K562 (cell line): ENCODE results near the gene ZNF277. TPM values are rescaled to one million over a fixed set of nuclear protein-coding genes. Genes with fewer than 3 reads are reported as not detected.

Experiments
- ATAC-seq: fragments of 200-7000 bp; cut with Tn5 transposase; 3 replicates; pipeline ENCODE4 v1.9.1; 2020; ENCODE audit warnings: moderate library complexity
- BruUV-seq: library from RNA; stranded (reverse); fragments of 400-500 nt; replicated peaks from 2 replicates; lab custom pipeline; 2021; lab: Mats Ljungman, UMichigan
- CTCF ChIA-PET: fragments of 300-600 bp; formaldehyde crosslinking; extraction: SDS; loops from one replicate; lab custom pipeline; 2021; ENCODE audit warnings: low intra/inter-chr PET ratio; lab: Yijun Ruan, JAX
- POLR2A ChIA-PET: fragments of 300-600, 350-650 bp; sonication (Branson Sonifier 250); formaldehyde crosslinking; extraction: SDS; loops from one replicate; lab custom pipeline; 2021; ENCODE audit warnings: antibody characterized with exemption, inconsistent platforms; lab: Yijun Ruan, JAX
- DNase-seq, 4 experiments: peaks; one replicate each; pipeline versions ENCODE4 v3.0.0 to v3.0.0-alpha.2; 2011 to 2018; ENCODE audit warnings: low spot score in 3 of 4, mixed read lengths in 3 of 4; ENCODE audit errors: extremely low read depth in 1 of 4
- FAIRE-seq: peaks from 2 replicates; lab custom pipeline; 2011; peaks lifted over from hg19 to GRCh38; lab: Jason Lieb, UNC
- H2AFZ ChIP-seq: 2 replicates; pipeline ENCODE4 v1.6.0; 2011; ENCODE audit warnings: low read depth, low read length, control low read depth, inconsistent platforms
- H3K27ac ChIP-seq: fragments of 200-600 bp; 3 replicates; pipeline ENCODE4 v1.8.0; 2011; ENCODE audit warnings: low read depth, mild to moderate bottlenecking, control low read depth, inconsistent platforms, low read length, moderate library complexity, mixed read lengths; ENCODE audit errors: extremely low read depth
- H3K27me3 ChIP-seq, 2 experiments: fragments of 300-600 bp in 1 of 2; 2 replicates in 1 of 2; 3 replicates in 1 of 2; pipeline versions ENCODE4 v1.6.0 to v1.8.0; 2011; ENCODE audit warnings: inconsistent platforms in 2 of 2, low read length in 2 of 2, mild to moderate bottlenecking in 1 of 2, mixed read lengths in 1 of 2, moderate library complexity in 1 of 2; ENCODE audit not compliant: control insufficient read depth in 2 of 2, insufficient read depth in 2 of 2
- H3K36me3 ChIP-seq: fragments of 300-600 bp; 3 replicates; pipeline ENCODE4 v1.8.0; 2011; ENCODE audit warnings: mild to moderate bottlenecking, low read length, inconsistent platforms; ENCODE audit not compliant: control insufficient read depth, insufficient read depth
- H3K4me1 ChIP-seq, 2 experiments: fragments of 200-600 bp in 1 of 2; replicated peaks in 1 of 2; 2 replicates in 1 of 2; 3 replicates in 1 of 2; pipeline versions ENCODE4 v1.5.1 to v1.8.0; 2011; ENCODE audit warnings: inconsistent platforms in 2 of 2, low read length in 2 of 2, mild to moderate bottlenecking in 1 of 2, mixed read lengths in 1 of 2, moderate library complexity in 1 of 2; ENCODE audit not compliant: control insufficient read depth in 2 of 2, insufficient read depth in 2 of 2
- H3K4me2 ChIP-seq: 2 replicates; pipeline ENCODE4 v1.6.1; 2011; ENCODE audit warnings: low read length, control low read depth, inconsistent platforms, mixed read lengths; ENCODE audit not compliant: insufficient read depth
- H3K4me3 ChIP-seq: fragments of 200-600 bp; sonication (generic), shearing (Covaris generic); 2 replicates; pipeline ENCODE4 v1.5.1; 2016; ENCODE audit warnings: control low read depth, inconsistent platforms
- H3K79me2 ChIP-seq: fragments of 200-600 bp; 3 replicates; pipeline ENCODE4 v1.8.0; 2011; ENCODE audit warnings: low read length, inconsistent platforms; ENCODE audit not compliant: control insufficient read depth, insufficient read depth
- H3K9ac ChIP-seq, 2 experiments: 2 replicates each; pipeline versions ENCODE4 v1.6.0 to v1.6.1; 2011; ENCODE audit warnings: low read depth in 2 of 2, low read length in 2 of 2, control low read depth in 1 of 2, inconsistent platforms in 1 of 2, mild to moderate bottlenecking in 1 of 2, mixed read lengths in 1 of 2; ENCODE audit not compliant: insufficient read depth in 1 of 2
- H3K9me1 ChIP-seq: one replicate; pipeline ENCODE4 v1.6.0; 2011; ENCODE audit warnings: inconsistent platforms, mild to moderate bottlenecking, low read length, moderate library complexity; ENCODE audit not compliant: control insufficient read depth, insufficient read depth
- H3K9me3 ChIP-seq: replicated peaks from 2 replicates; pipeline ENCODE4 v1.5.1; 2011; ENCODE audit warnings: low read depth, low read length, inconsistent platforms; ENCODE audit not compliant: control insufficient read depth, insufficient read depth
- H4K20me1 ChIP-seq: replicated peaks from 2 replicates; pipeline ENCODE4 v1.6.1; 2011; ENCODE audit warnings: low read length, inconsistent platforms, mixed read lengths; ENCODE audit not compliant: control insufficient read depth, insufficient read depth
- ARHGAP35 ChIP-seq: fragments of 450-650 bp; IDR thresholded peaks from 2 replicates; pipeline ENCODE4 v1.6.1; 2018; ENCODE audit not compliant: partially characterized antibody
- HDAC8 ChIP-seq: fragments of 450-650 bp; IDR thresholded peaks from 2 replicates; pipeline ENCODE4 v1.6.1; 2016; ENCODE audit warnings: mild to moderate bottlenecking, missing genetic modification characterization, moderate library complexity, missing compliant biosample characterization
- JUNB ChIP-seq: fragments of 450-650 bp; formaldehyde crosslinking; conservative IDR thresholded peaks from 2 replicates; pipeline ENCODE4 v1.4.0; 2020; ENCODE audit warnings: mild to moderate bottlenecking
- NR4A1 ChIP-seq, 2 experiments: fragments of 250-450 bp in 1 of 2; fragments of 450-650 bp in 1 of 2; sonication (Bioruptor Pico) in 1 of 2; IDR thresholded peaks; 2 replicates each; pipeline versions ENCODE4 v1.4.0 to v1.6.1; 2016 to 2020; ENCODE audit warnings: mild to moderate bottlenecking in 2 of 2, missing compliant biosample characterization in 1 of 2, missing genetic modification characterization in 1 of 2, moderate library complexity in 1 of 2
- RHOXF2B ChIP-seq: fragments of 250-450 bp; sonication (Bioruptor Pico); conservative IDR thresholded peaks from 2 replicates; pipeline ENCODE4 v1.5.1; 2021
- WGBS: fragments of 100-300 bp; shearing (Covaris generic); methylation state at CpG from one replicate; pipeline ENCODE4 v1.1.6; 2016; ENCODE audit warnings: low coverage, mixed read lengths; ENCODE audit not compliant: insufficient coverage; ENCODE audit errors: missing lambda C conversion rate; 5-methylcytosine and 5-hydroxymethylcytosine counted together
- in situ Hi-C: fragments of 300-500 bp; cut with MboI; formaldehyde crosslinking; loops from 4 replicates; pipeline ENCODE4 v1.15.0; 2018; ENCODE audit warnings: inconsistent platforms, mixed read lengths
- intact Hi-C: fragments of 100-400 bp; cut with micrococcal nuclease; formaldehyde crosslinking; loops from 2 replicates; pipeline ENCODE4 v1.14.2; 2022
- polyA plus RNA-seq, 8 experiments: library from polyadenylated mRNA; depleted of rRNA in 4 of 8; stranded (reverse) in 5 of 8; unstranded in 3 of 8; fragments of >200 nt; fragmentation: Nextera tagmentation in 2 of 8; fragmentation: Illumina TruSeq in 1 of 8; extraction: Ambion mirVana in 2 of 8; extraction: Trizol in 1 of 8; gene quantifications; 2 replicates each; pipeline versions ENCODE4 v1.2.1 to v1.2.3, GENCODE V29; 2011 to 2014; ENCODE audit warnings: inconsistent platforms in 1 of 8, missing spikeins in 1 of 8
- total RNA-seq, 7 experiments: library from RNA; depleted of rRNA in 6 of 7; stranded (reverse); fragments of >200 nt in 6 of 7; fragmentation: Illumina TruSeq in 2 of 7; extraction: Trizol in 2 of 7; gene quantifications; 2 replicates each; pipeline versions ENCODE4 v1.2.1 to v1.2.3, GENCODE V29; 2011 to 2021; ENCODE audit warnings: low replicate concordance in 1 of 7

ZNF277 gene
- total and polyA plus RNA-seq, 9 of the 15 experiments (the other 6 are each of a cell fraction or from before 2014, with no cell fraction given), result 18.8 to 33.5 (median 27.7) TPM

DNA sequence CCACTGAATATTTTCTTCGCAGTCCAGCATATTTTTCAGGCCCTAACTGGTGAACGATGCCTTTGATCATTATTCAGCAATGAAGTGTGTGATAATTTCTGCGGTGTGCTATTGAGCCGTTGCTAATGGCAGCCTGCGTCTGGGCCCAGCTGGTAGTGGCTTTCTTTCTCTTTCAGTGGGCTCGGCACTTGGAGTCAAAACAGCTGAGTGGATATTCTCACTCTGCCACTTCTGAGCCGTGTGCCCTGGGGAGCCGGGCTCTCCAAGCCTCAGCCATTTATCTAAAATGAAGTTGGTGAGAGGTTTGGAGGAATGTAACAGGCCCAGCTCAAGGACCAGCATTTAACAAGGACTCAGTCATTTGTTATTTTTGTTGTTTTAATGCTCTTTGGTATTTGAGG, 156.2 kb downstream of the ZNF277 start:
- TF ChIP-seq RHOXF2B (no peak), ARHGAP35 (no peak)
- WGBS, result 3% methylated on average over 8 of the region's 8 CpGs
- DNase-seq (no peak), ATAC-seq (no peak), FAIRE-seq (no peak)
- Histone ChIP-seq H3K4me2 (no peak overlapping the region), H3K9me3 (no peaks in the 10 kb centered on the region), H3K9ac (no peak overlapping the region), H2AFZ (no peak overlapping the region), H3K4me3 (no peak overlapping the region), H4K20me1 (no peaks in the 10 kb centered on the region), H3K27me3 (peaks cover 15 to 29% of the 10 kb centered on the region in 2 experiments; a peak in 4 of 5 replicates), H3K27ac (no peak overlapping the region), H3K79me2 (no peaks in the 10 kb centered on the region), H3K9me1 (no peaks in the 10 kb centered on the region), H3K36me3 (no peaks in the 10 kb centered on the region), H3K4me1 (no peaks in the 10 kb centered on the region)
- ChIA-PET POLR2A (interaction anchor here (0.6 to 1.1 kb wide), 2 partner anchors 158 to 427 kb away, joined by 3 read pairs; partner anchors contain the start of gene TMEM168), CTCF (no interaction called here)
- no TSS peak for BruUV-seq
- intact Hi-C loops (no loop called here), in situ Hi-C loops (no loop called here)

DNA sequence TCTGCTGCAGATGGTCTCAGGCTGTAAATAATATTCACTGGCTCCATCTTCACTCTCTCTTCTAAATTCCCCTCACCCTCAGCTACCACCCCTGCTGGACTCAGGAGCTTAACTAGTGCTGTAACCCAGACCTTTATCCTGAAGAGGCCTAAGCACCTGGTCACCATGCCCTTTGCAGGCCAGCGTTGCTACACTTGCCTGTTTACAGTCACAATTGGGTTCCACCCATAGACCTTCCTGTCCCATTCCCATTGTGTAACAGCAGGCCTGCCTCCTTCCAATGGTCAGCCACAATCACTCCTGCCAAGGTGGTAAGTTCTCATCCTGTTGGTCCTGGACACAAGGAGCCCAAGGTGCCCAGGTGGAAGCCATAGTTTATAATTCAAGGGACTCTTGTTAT, 157.9 kb downstream of the ZNF277 start:
- no TSS peak for BruUV-seq
- Histone ChIP-seq H3K9me1 (no peaks in the 10 kb centered on the region), H3K79me2 (no peaks in the 10 kb centered on the region), H3K4me2 (no peak overlapping the region), H3K36me3 (no peaks in the 10 kb centered on the region), H3K9me3 (no peaks in the 10 kb centered on the region), H4K20me1 (no peaks in the 10 kb centered on the region), H3K27me3 (peaks cover 15 to 29% of the 10 kb centered on the region in 2 experiments; a peak in 4 of 5 replicates), H2AFZ (no peak overlapping the region), H3K4me3 (no peak overlapping the region), H3K4me1 (no peaks in the 10 kb centered on the region), H3K9ac (no peak overlapping the region), H3K27ac (no peak overlapping the region)
- peak; percentile 17; the same call in 1 of the 3 replicates for ATAC-seq
- in situ Hi-C loops, result no loop called here
- DNase-seq, result no peak
- no peak for TF ChIP-seq HDAC8 (tag)
- TF ChIP-seq NR4A1 (CRISPR knock-in tag; IDR thresholded peaks at IDR 0.05), result no peak
- TF ChIP-seq NR4A1 (tag; IDR thresholded peaks at IDR 0.05), result no peak
- TF ChIP-seq JUNB (CRISPR knock-in tag), result no peak
- intact Hi-C loops, result no loop called here
- ChIA-PET POLR2A (no interaction called here), CTCF (no interaction called here)
- 0% methylated on average over 1 of the region's 1 CpG for WGBS
- no peak for FAIRE-seq
